ENCODE measurements around the gene MRGPRG. TPM values are rescaled to one million over a fixed set of nuclear protein-coding genes. Genes with fewer than 3 reads are reported as not detected.

The MRGPRG gene
- total RNA-seq, 3 donors from 2014 or later, result not detected

DNA sequence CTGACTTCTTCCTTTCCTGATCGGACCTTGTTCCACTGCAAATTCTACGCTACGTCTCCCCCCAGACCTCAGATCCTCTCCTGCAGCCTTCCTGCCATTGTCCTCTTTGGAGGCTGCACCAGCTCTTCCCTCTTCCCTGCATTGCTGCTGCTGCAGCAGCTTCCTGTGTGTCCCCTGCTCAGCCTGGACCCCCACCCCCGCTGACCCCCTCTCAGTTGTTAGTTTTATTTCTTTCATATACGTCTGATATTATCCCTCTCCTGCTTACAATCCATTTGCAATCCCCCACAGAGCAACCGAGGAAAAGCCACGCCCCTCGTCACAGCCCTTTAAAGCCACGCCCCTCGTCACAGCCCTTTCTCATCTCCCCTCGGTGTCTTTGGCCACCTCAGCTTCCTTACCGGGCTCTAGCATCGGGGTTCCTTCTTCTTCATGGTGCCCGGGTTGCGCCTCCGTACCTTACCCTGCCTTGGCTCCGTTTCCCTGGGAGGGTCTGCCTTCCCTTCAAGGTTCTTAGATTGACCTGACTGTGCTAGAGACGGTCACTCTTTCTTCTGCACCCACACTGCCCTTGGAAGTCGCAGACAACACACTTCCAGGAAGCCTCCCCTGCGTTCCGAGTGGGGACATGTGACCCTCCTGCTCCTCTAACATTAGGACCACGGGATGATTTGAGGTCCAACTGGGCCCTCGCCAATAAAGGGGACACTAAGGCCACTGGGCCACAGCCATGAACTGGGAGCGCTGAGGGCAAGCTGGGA, 4.8 kb downstream of the MRGPRG start:
- intact Hi-C loops (cut with DNase I, micrococcal nuclease), result no loop called here
- ATAC-seq, result no peak
- Histone ChIP-seq H3K36me3 (ENCODE audit: low read depth) (no peaks in the 10 kb centered on the region), H3K4me1 (ENCODE audit: low read depth) (no peaks in the 10 kb centered on the region), H3K9me3 (no peaks in the 10 kb centered on the region), H3K4me3 (no peak overlapping the region)
- TF ChIP-seq CTCF (IDR thresholded peaks at IDR 0.05), result no peak
- peak in 2 of 3 donors; percentile 17 to 21 for DNase-seq

DNA sequence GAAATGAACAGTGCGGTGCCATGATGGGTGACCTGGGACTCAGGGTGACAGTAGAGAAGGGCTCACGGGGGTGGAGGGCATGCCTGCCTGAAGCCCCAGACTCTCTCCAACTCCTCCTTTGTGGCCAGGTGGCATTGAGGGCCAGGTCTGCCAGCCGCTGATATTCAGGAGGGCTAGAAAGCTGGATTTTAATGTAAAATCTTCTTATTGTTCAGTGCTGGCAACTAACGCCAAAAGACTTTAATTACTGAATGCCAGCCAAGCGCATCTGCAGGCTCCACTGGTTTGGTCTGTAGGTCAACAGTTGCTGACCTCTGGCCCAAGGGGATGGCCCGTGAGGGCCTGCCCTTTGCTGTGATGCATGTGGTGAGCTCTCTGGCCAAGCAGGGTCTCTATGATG, 10.3 kb downstream of the MRGPRG start:
- intact Hi-C loops (cut with DNase I, micrococcal nuclease), result no loop called here
- no peak overlapping the region for H3K4me3 ChIP-seq

GRCh38 chr11:3207526-3208189, 11.0 kb downstream of the MRGPRG start:
- Histone ChIP-seq H3K9me3 (no peaks in the 10 kb centered on the region), H3K4me1 (ENCODE audit: low read depth) (no peaks in the 10 kb centered on the region), H3K4me3 (no peak overlapping the region), H3K36me3 (ENCODE audit: low read depth) (no peaks in the 10 kb centered on the region)
- TF ChIP-seq CTCF (IDR thresholded peaks at IDR 0.05), result no peak
- ATAC-seq (no peak), DNase-seq (peak in 2 of 3 donors; percentile 12 to 27)
- intact Hi-C loops (cut with DNase I, micrococcal nuclease), result no loop called here

More for the DNA sequence above, 10.3 kb downstream of the MRGPRG start:
- no peak for ATAC-seq
- Histone ChIP-seq H3K36me3 (ENCODE audit: low read depth) (no peaks in the 10 kb centered on the region), H3K4me1 (ENCODE audit: low read depth) (no peaks in the 10 kb centered on the region), H3K9me3 (no peaks in the 10 kb centered on the region)
- peak in 1 of 3 donors; percentile 4 for DNase-seq
- no peak for TF ChIP-seq CTCF (IDR thresholded peaks at IDR 0.05)

DNA sequence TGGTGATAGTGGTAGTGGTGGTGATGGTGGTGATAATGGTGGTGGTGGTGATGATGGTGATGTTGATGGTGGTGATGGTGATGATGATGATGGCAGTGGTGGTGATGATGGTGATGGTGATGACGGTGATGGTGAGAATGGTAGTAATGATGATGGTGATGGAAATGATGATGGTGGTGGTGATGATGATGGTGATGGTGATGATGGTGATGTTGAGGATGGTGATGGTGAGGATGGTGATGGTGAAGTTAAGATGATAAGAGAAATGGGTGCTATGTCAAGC, 11.8 kb downstream of the MRGPRG start:
- no peaks in the 10 kb centered on the region for H3K4me1 ChIP-seq (ENCODE audit: low read depth)
- H3K4me3 ChIP-seq, result no peak overlapping the region
- DNase-seq (no peak), ATAC-seq (no peak)
- no peak for TF ChIP-seq CTCF (IDR thresholded peaks at IDR 0.05)
- H3K36me3 ChIP-seq (ENCODE audit: low read depth), result no peaks in the 10 kb centered on the region
- intact Hi-C loops (cut with DNase I, micrococcal nuclease), result no loop called here
- no peaks in the 10 kb centered on the region for H3K9me3 ChIP-seq

DNA sequence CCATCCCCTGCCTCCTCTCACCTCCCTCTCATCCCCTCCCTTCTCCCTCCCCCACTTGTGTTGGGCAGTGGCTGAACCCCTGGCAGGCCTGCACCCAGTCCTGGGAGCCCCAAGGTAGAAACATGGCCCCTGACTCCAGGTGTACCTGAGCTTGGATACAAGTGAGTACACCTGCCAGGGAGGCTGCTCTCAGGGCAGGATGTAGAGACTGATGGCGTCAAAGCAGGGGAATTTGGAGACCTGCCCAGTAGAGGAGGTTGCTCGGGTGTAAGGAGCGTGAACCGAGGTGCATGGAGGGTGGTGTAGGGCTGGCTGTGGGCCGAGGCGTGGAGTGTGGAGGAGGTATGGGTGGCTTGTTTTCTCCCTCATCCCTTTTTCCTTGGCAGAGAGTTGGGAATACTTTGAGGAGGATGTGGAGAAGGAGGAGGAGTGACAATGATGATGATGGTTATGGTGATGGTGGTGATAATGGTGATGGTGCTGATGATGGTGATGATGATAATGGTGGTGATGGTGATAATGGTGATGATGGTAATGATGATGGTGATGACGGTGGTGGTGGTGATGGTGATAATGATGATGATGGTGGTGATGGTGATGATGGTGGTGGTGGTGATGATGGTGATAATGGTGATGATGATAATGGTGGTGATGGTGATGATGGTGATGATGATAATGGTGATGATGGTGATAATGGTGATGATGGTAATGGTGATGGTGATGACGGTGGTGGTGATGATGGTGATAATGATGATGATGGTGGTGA, 12.3 kb downstream of the MRGPRG start:
- no peak for ATAC-seq
- intact Hi-C loops (cut with DNase I, micrococcal nuclease), result no loop called here
- H3K36me3 ChIP-seq (ENCODE audit: low read depth), result no peaks in the 10 kb centered on the region
- no peaks in the 10 kb centered on the region for H3K4me1 ChIP-seq (ENCODE audit: low read depth)
- H3K9me3 ChIP-seq, result no peaks in the 10 kb centered on the region
- no peak for TF ChIP-seq CTCF (IDR thresholded peaks at IDR 0.05)
- H3K4me3 ChIP-seq, result no peak overlapping the region
- DNase-seq, result peak in 2 of 3 donors; percentile 1 to 17
